ENCODE measurements around the gene MCM8.

DNA sequence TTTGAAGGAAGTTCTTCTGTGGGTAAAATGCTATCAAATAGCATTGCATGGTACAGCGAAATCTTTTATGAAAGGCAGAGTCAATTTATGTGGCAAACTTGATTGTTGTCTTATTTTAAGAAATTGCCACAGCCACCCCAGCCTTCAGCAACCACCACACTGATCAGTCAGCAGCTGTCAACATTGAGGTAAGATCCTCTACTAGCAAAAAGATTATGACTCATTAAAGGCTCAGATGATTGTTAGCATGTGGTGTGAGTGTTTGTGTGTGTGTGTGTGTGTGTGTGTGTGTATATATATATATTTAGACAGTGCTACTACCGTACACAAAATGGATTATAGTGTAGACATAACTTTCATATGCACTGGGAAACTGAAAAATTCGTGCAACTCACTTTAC lies 75.6 kb downstream of the MCM8 start:
- TF ChIP-seq CTCF (IDR thresholded peaks at IDR 0.05) (no peak), POLR2A (IDR thresholded peaks at IDR 0.05) (no peak)

All from gastroesophageal sphincter (tissue), 3 donors.